H9 (cell line): ENCODE measurements around the gene ACTN1. TPM values are rescaled to one million over a fixed set of nuclear protein-coding genes. Genes with fewer than 3 reads are reported as not detected.

ENCODE experiments used
- DNase-seq: peaks from one replicate; pipeline ENCODE4 v3.0.0-alpha.2; 2017
- H2AFZ ChIP-seq: one replicate; pipeline ENCODE4 v1.6.1; 2013; ENCODE audit warnings: mild to moderate bottlenecking, low read length, control low read depth, moderate library complexity
- H2AK5ac ChIP-seq: 2 replicates; pipeline ENCODE4 v1.6.1; 2013; ENCODE audit warnings: low read length, control low read depth, mixed read lengths; ENCODE audit not compliant: insufficient read length
- H2BK120ac ChIP-seq: one replicate; pipeline ENCODE4 v1.6.1; 2013; ENCODE audit warnings: low read depth, mild to moderate bottlenecking, low read length, control low read depth, inconsistent platforms; ENCODE audit not compliant: poor library complexity, severe bottlenecking
- H2BK12ac ChIP-seq: 2 replicates; pipeline ENCODE4 v1.6.1; 2013; ENCODE audit warnings: low read length, control low read depth, mixed read lengths, low read depth; ENCODE audit not compliant: insufficient read length
- H2BK15ac ChIP-seq: 2 replicates; pipeline ENCODE4 v1.6.1; 2013; ENCODE audit warnings: low read depth, low read length, control low read depth
- H2BK20ac ChIP-seq: one replicate; pipeline ENCODE4 v1.6.1; 2013; ENCODE audit warnings: low read depth, mild to moderate bottlenecking, low read length, control low read depth, inconsistent platforms; ENCODE audit not compliant: poor library complexity, severe bottlenecking
- H2BK5ac ChIP-seq: 2 replicates; pipeline ENCODE4 v1.6.1; 2013; ENCODE audit warnings: low read length, control low read depth, mixed read lengths; ENCODE audit not compliant: insufficient read length
- H3K14ac ChIP-seq: 2 replicates; pipeline ENCODE4 v1.6.1; 2013; ENCODE audit warnings: low read length, control low read depth; ENCODE audit not compliant: insufficient read depth
- H3K18ac ChIP-seq: 2 replicates; pipeline ENCODE4 v1.6.1; 2013; ENCODE audit warnings: low read depth, mild to moderate bottlenecking, mixed read lengths, low read length, control low read depth; ENCODE audit not compliant: insufficient read length
- H3K23ac ChIP-seq: 2 replicates; pipeline ENCODE4 v1.6.1; 2013; ENCODE audit warnings: low read length, control low read depth, mixed read lengths, low read depth; ENCODE audit not compliant: insufficient read length
- H3K23me2 ChIP-seq: 2 replicates; pipeline ENCODE4 v1.6.1; 2013; ENCODE audit warnings: low read depth, mild to moderate bottlenecking, mixed read lengths, low read length, control low read depth; ENCODE audit not compliant: insufficient read length, poor library complexity, severe bottlenecking
- H3K27ac ChIP-seq: 2 replicates; pipeline ENCODE4 v1.5.1; 2013; ENCODE audit warnings: low read length, control low read depth, mixed read lengths, low read depth; ENCODE audit not compliant: insufficient read length
- H3K27me3 ChIP-seq: 2 replicates; pipeline ENCODE4 v1.6.1; 2013; ENCODE audit warnings: low read length, control low read depth, inconsistent platforms; ENCODE audit not compliant: insufficient read depth
- H3K4ac ChIP-seq: 2 replicates; pipeline ENCODE4 v1.6.1; 2013; ENCODE audit warnings: low read depth, mild to moderate bottlenecking, control low read depth, inconsistent platforms, low read length, moderate library complexity
- H3K4me1 ChIP-seq: 2 replicates; pipeline ENCODE4 v1.6.1; 2013; ENCODE audit warnings: low read length, control low read depth, inconsistent platforms; ENCODE audit not compliant: insufficient read depth
- H3K4me2 ChIP-seq: 2 replicates; pipeline ENCODE4 v1.6.1; 2013; ENCODE audit warnings: low read length, control low read depth, mixed read lengths; ENCODE audit not compliant: insufficient read length, insufficient read depth
- H3K56ac ChIP-seq: 2 replicates; pipeline ENCODE4 v1.6.1; 2013; ENCODE audit warnings: low read depth, mild to moderate bottlenecking, mixed read lengths, low read length, control low read depth; ENCODE audit not compliant: insufficient read length
- H3K79me1 ChIP-seq: 2 replicates; pipeline ENCODE4 v1.6.1; 2013; ENCODE audit warnings: low read depth, mild to moderate bottlenecking, moderate library complexity, low read length, control low read depth, inconsistent platforms; ENCODE audit not compliant: insufficient read depth, poor library complexity, severe bottlenecking
- H3K79me2 ChIP-seq: 2 replicates; pipeline ENCODE4 v1.6.1; 2013; ENCODE audit warnings: low read length, control low read depth, inconsistent platforms; ENCODE audit not compliant: insufficient read depth
- H3K9ac ChIP-seq: 2 replicates; pipeline ENCODE4 v1.6.1; 2013; ENCODE audit warnings: low read length, control low read depth, mixed read lengths; ENCODE audit not compliant: insufficient read length; ENCODE audit errors: extremely low read depth
- H3K9me3 ChIP-seq: one replicate; pipeline ENCODE4 v1.6.1; 2013; ENCODE audit warnings: low read depth, low read length, inconsistent platforms; ENCODE audit not compliant: control insufficient read depth
- H3T11ph ChIP-seq: one replicate; pipeline ENCODE4 v1.6.1; 2013; ENCODE audit warnings: mild to moderate bottlenecking, low read length, control low read depth, inconsistent platforms
- H4K20me1 ChIP-seq: one replicate; pipeline ENCODE4 v1.6.1; 2013; ENCODE audit not compliant: control insufficient read depth, insufficient read length, insufficient read depth
- H4K5ac ChIP-seq: 2 replicates; pipeline ENCODE4 v1.6.1; 2013; ENCODE audit warnings: low read depth, mild to moderate bottlenecking, mixed read lengths, low read length, control low read depth; ENCODE audit not compliant: insufficient read length
- H4K8ac ChIP-seq: replicated peaks from 2 replicates; pipeline ENCODE4 v1.6.1; 2013; ENCODE audit warnings: low read length, control low read depth, mixed read lengths, low read depth; ENCODE audit not compliant: insufficient read length
- H4K91ac ChIP-seq: 2 replicates; pipeline ENCODE4 v1.6.1; 2013; ENCODE audit warnings: low read depth, mild to moderate bottlenecking, moderate library complexity, mixed read lengths, low read length, control low read depth; ENCODE audit not compliant: insufficient read length
- H3K27ac Mint-ChIP-seq, 3 experiments: 2 replicates in 2 of 3; 3 replicates in 1 of 3; pipeline ENCODE4 v1.8.0; 2020 to 2021; ENCODE audit warnings: mixed read lengths in 3 of 3, mild to moderate bottlenecking in 1 of 3, moderate library complexity in 1 of 3
- H3K27me3 Mint-ChIP-seq: 2 replicates; pipeline ENCODE4 v1.8.0; 2021; ENCODE audit warnings: low read depth, mild to moderate bottlenecking, moderate library complexity, mixed read lengths
- H3K36me3 Mint-ChIP-seq, 3 experiments: 2 replicates in 2 of 3; 3 replicates in 1 of 3; pipeline ENCODE4 v1.8.0; 2020 to 2021; ENCODE audit warnings: low read depth in 3 of 3, mixed read lengths in 3 of 3; ENCODE audit not compliant: insufficient read depth in 1 of 3
- H3K4me1 Mint-ChIP-seq, 2 experiments: 2 replicates each; pipeline ENCODE4 v1.8.0; 2020; ENCODE audit warnings: mixed read lengths in 2 of 2
- H3K4me3 Mint-ChIP-seq, 2 experiments: 2 replicates in 1 of 2; 3 replicates in 1 of 2; pipeline ENCODE4 v1.8.0; 2020 to 2021; ENCODE audit warnings: mild to moderate bottlenecking in 2 of 2, mixed read lengths in 2 of 2, moderate library complexity in 1 of 2
- H3K9me3 Mint-ChIP-seq, 2 experiments: 2 replicates in 1 of 2; 3 replicates in 1 of 2; pipeline ENCODE4 v1.8.0; 2020; ENCODE audit warnings: mild to moderate bottlenecking in 2 of 2, mixed read lengths in 2 of 2, moderate library complexity in 1 of 2
- WGBS: extraction: QIAGEN DNeasy Blood & Tissue Kit; methylation state at CpG from one replicate; pipeline ENCODE4 v1.1.7; 2013; ENCODE audit warnings: missing lambda C conversion rate, low lambda C conversion rate, mixed read lengths; ENCODE audit not compliant: insufficient read length; ENCODE audit errors: extremely low coverage; 5-methylcytosine and 5-hydroxymethylcytosine counted together
- total RNA-seq: library from RNA; stranded (reverse); gene quantifications from 2 replicates; pipeline ENCODE4 v1.2.1, GENCODE V29; 2021
- TF ChIP-seq, protein P1 (sequence below): fragments of 200-600 bp; sonication (generic); conservative IDR thresholded peaks from 3 replicates; pipeline ENCODE4 v1.8.0; 2021; ENCODE audit warnings: antibody characterized with exemption, mild to moderate bottlenecking

The ACTN1 gene
- total RNA-seq, 1 experiment from 2014 or later = 219 TPM

DNA sequence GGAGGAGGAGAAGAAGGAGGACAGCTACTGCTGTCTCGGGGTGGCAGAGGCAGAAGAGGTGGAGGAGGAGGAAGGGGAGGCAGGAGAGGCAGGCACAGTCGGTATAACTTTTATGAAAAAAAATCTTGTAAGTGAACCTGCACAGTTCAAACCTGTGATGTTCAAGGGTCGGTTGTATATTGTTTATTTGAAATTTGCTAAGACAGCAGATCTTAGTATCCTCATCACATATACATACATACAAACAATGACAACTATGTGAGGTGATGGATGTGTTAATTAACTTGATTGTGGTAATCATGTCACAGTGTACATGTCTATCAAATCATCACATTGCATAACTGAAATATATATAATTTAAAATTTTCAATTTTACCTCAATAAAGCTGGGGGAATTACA, 19.0 kb downstream of the ACTN1 start:
- Histone ChIP-seq H3T11ph (no peak overlapping the region), H3K79me1 (peaks cover 2% of the 10 kb centered on the region), H3K27ac (no peak overlapping the region), H3K4me2 (no peak overlapping the region), H3K27me3 (no peaks in the 10 kb centered on the region), H2BK20ac (no peak overlapping the region), H3K56ac (no peak overlapping the region), H2BK12ac (no peak overlapping the region), H3K9ac (no peak overlapping the region), H4K8ac (no peak overlapping the region), H3K23ac (no peak overlapping the region), H3K79me2 (peaks cover 57% of the 10 kb centered on the region; the same call in 1 of the 2 replicates), H3K9me3 (no peaks in the 10 kb centered on the region), H4K91ac (no peak overlapping the region), H3K14ac (no peak overlapping the region), H2AK5ac (no peak overlapping the region), H3K23me2 (no peaks in the 10 kb centered on the region), H3K4ac (no peak overlapping the region), H3K18ac (no peak overlapping the region), H4K20me1 (no peaks in the 10 kb centered on the region), H4K5ac (no peak overlapping the region), H2BK5ac (no peak overlapping the region), H2AFZ (no peak overlapping the region), H2BK15ac (no peak overlapping the region), H3K4me1 (0 out of 2 replicates have a peak, but pooled peaks cover 4% of the 10 kb centered on the region), H2BK120ac (no peak overlapping the region)
- Mint-ChIP-seq H3K4me3 (no peak overlapping the region), H3K27ac (peak overlapping the region in 1 of 3 experiments; percentile 30; a peak in 3 of 7 replicates), H3K9me3 (no peaks in the 10 kb centered on the region), H3K4me1 (peaks cover 55 to 57% of the 10 kb centered on the region in 2 experiments), H3K36me3 (peaks cover 6 to 33% (median 28%) of the 10 kb centered on the region in 3 experiments), H3K27me3 (no peaks in the 10 kb centered on the region)
- no CpG with 5 or more reads among the region's 3 CpGs for WGBS
- TF ChIP-seq, protein P1, sequence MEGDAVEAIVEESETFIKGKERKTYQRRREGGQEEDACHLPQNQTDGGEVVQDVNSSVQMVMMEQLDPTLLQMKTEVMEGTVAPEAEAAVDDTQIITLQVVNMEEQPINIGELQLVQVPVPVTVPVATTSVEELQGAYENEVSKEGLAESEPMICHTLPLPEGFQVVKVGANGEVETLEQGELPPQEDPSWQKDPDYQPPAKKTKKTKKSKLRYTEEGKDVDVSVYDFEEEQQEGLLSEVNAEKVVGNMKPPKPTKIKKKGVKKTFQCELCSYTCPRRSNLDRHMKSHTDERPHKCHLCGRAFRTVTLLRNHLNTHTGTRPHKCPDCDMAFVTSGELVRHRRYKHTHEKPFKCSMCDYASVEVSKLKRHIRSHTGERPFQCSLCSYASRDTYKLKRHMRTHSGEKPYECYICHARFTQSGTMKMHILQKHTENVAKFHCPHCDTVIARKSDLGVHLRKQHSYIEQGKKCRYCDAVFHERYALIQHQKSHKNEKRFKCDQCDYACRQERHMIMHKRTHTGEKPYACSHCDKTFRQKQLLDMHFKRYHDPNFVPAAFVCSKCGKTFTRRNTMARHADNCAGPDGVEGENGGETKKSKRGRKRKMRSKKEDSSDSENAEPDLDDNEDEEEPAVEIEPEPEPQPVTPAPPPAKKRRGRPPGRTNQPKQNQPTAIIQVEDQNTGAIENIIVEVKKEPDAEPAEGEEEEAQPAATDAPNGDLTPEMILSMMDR = no peak
- no peak for DNase-seq
